ENCODE measurements around the gene KIF3A. TPM values are rescaled to one million over a fixed set of nuclear protein-coding genes. Genes with fewer than 3 reads are reported as not detected.

The KIF3A gene
- total and polyA plus RNA-seq, 4 experiments from 2014 or later: 9.7 to 25.9 (median 18.5) TPM

DNA sequence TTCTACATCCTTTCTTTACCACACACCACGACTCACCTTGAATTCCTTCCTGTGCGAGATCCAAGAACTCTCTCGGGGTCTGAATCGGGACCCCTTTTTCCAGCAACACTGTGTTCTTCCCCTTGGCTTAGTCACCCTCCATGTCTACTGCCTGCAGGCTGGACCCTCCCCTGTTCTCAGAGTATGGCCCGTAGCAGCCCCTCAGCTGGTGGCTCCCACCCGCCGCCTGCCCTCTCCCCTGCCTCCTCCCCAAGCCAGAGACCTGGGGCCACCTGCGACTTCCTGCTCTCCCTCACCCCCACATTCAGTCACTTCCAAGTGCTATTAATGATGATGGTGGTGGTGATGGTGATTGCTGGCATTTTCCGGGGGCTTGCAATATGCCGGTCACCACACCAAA is 70.0 kb downstream of the KIF3A start:
- H3K4me1 Mint-ChIP-seq: peaks cover 11 to 19% (median 15%) of the 10 kb centered on the region in 4 donors
- no peaks in the 10 kb centered on the region for H3K36me3 Mint-ChIP-seq
- ChIA-PET CTCF (ENCODE audit: partially characterized antibody) (no interaction called here), POLR2A (ENCODE audit: partially characterized antibody) (no interaction called here)
- intact Hi-C loops (cut with micrococcal nuclease): no loop called here
- no peaks in the 10 kb centered on the region for H3K9me3 Mint-ChIP-seq
- no peak overlapping the region for H3K27ac ChIP-seq (ENCODE audit: low read depth, low read length)
- no peak overlapping the region for H3K4me3 Mint-ChIP-seq
- H3K27ac Mint-ChIP-seq: no peak overlapping the region
- DNase-seq: no peak
- peaks cover 21% of the 10 kb centered on the region for H3K4me1 ChIP-seq (ENCODE audit: insufficient read depth, low read length)
- no peaks in the 10 kb centered on the region for H3K36me3 ChIP-seq (ENCODE audit: insufficient read depth, low read length)
- no peaks in the 10 kb centered on the region for H3K27me3 ChIP-seq (ENCODE audit: insufficient read depth, low read length)
- H3K27me3 Mint-ChIP-seq: peaks cover 1 to 2% of the 10 kb centered on the region in 2 donors
- H3K4me3 ChIP-seq (ENCODE audit: low read length in 2 of 2): no peak overlapping the region
- H3K9me3 ChIP-seq (ENCODE audit: control insufficient read depth in 1 of 2, low read length in 2 of 2): no peaks in the 10 kb centered on the region

DNA sequence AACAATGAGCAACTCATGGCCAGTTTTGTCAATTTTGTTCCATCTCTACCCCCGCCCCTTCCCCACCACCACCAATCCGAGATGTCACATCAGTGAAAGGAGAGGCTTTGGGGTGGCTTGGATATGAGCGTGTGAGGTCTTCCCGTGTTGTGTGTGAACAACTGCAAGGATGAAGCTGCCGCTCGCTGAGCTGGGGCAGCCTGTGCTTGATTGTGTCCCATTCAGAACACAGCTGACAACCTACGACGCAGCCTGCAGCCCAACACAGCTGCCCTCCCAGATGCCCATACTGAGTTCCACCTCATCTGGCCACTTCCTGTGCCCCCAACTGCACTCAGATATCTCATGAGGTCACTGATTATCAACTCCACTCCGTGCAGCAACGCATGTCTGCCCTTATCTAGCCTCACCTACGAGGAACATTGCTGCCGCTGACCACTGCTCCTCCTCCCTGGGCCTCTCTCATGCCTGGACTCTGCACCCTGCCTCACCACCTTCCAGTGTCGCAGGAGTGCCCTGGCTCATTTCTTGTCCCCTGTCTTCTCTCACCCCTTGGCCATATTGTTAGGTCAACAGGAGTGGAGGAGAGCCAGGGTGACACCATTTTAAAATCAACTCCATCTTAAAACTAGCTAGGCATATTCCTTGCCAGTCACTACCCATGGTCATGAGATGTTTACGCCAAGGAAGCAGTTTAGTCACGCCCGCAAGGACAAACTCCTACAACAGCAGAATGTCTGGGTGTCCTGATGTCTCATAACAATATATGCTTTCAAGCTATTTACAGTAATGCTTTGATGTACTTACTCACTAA is 70.8 kb downstream of the KIF3A start:
- Histone ChIP-seq H3K4me3 (ENCODE audit: low read length in 2 of 2) (no peak overlapping the region), H3K27ac (ENCODE audit: low read depth, low read length) (no peak overlapping the region), H3K4me1 (ENCODE audit: insufficient read depth, low read length) (peaks cover 22% of the 10 kb centered on the region), H3K27me3 (ENCODE audit: insufficient read depth, low read length) (no peaks in the 10 kb centered on the region), H3K36me3 (ENCODE audit: insufficient read depth, low read length) (no peaks in the 10 kb centered on the region), H3K9me3 (ENCODE audit: control insufficient read depth in 1 of 2, low read length in 2 of 2) (no peaks in the 10 kb centered on the region)
- H3K27me3 Mint-ChIP-seq: peaks cover 1 to 2% of the 10 kb centered on the region in 2 donors
- peaks cover 11 to 19% (median 15%) of the 10 kb centered on the region in 4 donors for H3K4me1 Mint-ChIP-seq
- POLR2A ChIA-PET (ENCODE audit: partially characterized antibody): no interaction called here
- DNase-seq: no peak
- intact Hi-C loops (cut with micrococcal nuclease): no loop called here
- peak overlapping the region in 1 of 7 donors; percentile 68 for H3K27ac Mint-ChIP-seq
- CTCF ChIA-PET (ENCODE audit: partially characterized antibody): no interaction called here
- H3K36me3 Mint-ChIP-seq: no peaks in the 10 kb centered on the region
- H3K9me3 Mint-ChIP-seq: no peaks in the 10 kb centered on the region
- no peak overlapping the region for H3K4me3 Mint-ChIP-seq

GRCh38 chr5:132665574-132666080 is 71.7 kb downstream of the KIF3A start:
- Mint-ChIP-seq H3K4me3 (no peak overlapping the region), H3K27ac (peak overlapping the region in 1 of 7 donors; percentile 60), H3K27me3 (peaks cover 1 to 2% of the 10 kb centered on the region in 2 donors), H3K4me1 (peaks cover 11 to 19% (median 15%) of the 10 kb centered on the region in 4 donors), H3K36me3 (no peaks in the 10 kb centered on the region), H3K9me3 (no peaks in the 10 kb centered on the region)
- Histone ChIP-seq H3K9me3 (ENCODE audit: control insufficient read depth in 1 of 2, low read length in 2 of 2) (no peaks in the 10 kb centered on the region), H3K4me3 (ENCODE audit: low read length in 2 of 2) (no peak overlapping the region), H3K4me1 (ENCODE audit: insufficient read depth, low read length) (peaks cover 22% of the 10 kb centered on the region), H3K36me3 (ENCODE audit: insufficient read depth, low read length) (no peaks in the 10 kb centered on the region), H3K27ac (ENCODE audit: low read depth, low read length) (no peak overlapping the region), H3K27me3 (ENCODE audit: insufficient read depth, low read length) (no peaks in the 10 kb centered on the region)
- ChIA-PET CTCF (ENCODE audit: partially characterized antibody) (no interaction called here), POLR2A (ENCODE audit: partially characterized antibody) (no interaction called here)
- DNase-seq: no peak
- intact Hi-C loops (cut with micrococcal nuclease): no loop called here

- POLR2A ChIA-PET (ENCODE audit: partially characterized antibody): no interaction called here
- Mint-ChIP-seq H3K27me3 (peaks cover 0 to 2% of the 10 kb centered on the region in 2 donors), H3K4me1 (peaks cover 11 to 19% (median 15%) of the 10 kb centered on the region in 4 donors), H3K9me3 (no peaks in the 10 kb centered on the region), H3K27ac (peak overlapping the region in 1 of 7 donors; percentile 28), H3K4me3 (no peak overlapping the region), H3K36me3 (no peaks in the 10 kb centered on the region)
- CTCF ChIA-PET (ENCODE audit: partially characterized antibody): no interaction called here
- H3K9me3 ChIP-seq (ENCODE audit: control insufficient read depth in 1 of 2, low read length in 2 of 2): no peaks in the 10 kb centered on the region
- intact Hi-C loops (cut with micrococcal nuclease): no loop called here
- DNase-seq: no peak
- H3K27me3 ChIP-seq (ENCODE audit: insufficient read depth, low read length): no peaks in the 10 kb centered on the region
- H3K4me3 ChIP-seq (ENCODE audit: low read length in 2 of 2): no peak overlapping the region
- peaks cover 22% of the 10 kb centered on the region for H3K4me1 ChIP-seq (ENCODE audit: insufficient read depth, low read length)
- no peaks in the 10 kb centered on the region for H3K36me3 ChIP-seq (ENCODE audit: insufficient read depth, low read length)
- H3K27ac ChIP-seq (ENCODE audit: low read depth, low read length): no peak overlapping the region
Measured at GRCh38 chr5:132664696-132665209, 72.6 kb downstream of the KIF3A start.

DNA sequence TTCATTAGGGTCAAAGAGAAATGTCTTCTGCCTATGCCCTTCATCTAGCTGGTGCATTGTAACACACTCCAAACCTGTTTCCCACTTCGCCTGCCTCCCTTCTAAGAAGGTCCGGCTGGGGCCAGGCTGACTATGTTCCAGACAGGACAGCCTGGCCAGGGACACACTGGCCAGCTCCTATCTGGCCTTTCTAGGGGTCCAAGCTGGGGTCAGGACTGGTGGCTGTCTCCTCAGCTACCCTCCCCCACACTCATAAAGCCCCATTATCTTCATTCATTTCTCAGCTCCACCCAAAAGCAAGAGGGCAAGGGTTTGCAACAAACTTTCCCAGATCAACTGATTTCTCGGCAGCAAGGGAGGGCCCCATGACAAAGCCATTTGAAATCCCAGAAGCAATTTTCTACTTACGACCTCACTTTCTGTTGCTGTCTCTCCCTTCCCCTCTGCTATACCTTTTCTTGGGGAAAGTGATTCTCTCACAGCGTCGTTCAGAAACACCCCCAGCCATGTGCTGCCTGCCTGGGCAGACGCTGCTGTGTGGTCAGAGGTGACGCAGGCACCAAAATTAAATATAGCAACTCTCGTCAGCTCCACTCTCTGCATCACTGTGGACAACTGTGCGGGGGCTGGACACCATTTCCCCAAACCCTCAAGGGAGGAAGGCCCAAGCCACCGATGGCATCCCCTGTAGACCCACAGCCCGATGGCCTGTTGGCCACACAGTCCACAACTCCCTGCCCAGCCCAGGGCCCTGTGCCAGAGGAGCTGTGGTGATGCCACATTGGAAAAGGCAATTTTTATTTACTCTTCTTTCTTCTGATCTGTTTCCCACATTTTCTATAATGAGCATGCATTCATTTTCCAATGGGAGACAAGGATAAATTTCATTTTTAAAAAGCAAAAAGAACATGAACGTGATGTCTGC is 73.3 kb downstream of the KIF3A start:
- CTCF ChIA-PET (ENCODE audit: partially characterized antibody): no interaction called here
- Mint-ChIP-seq H3K4me3 (peak overlapping the region in 2 of 8 donors; percentile 4 to 10), H3K36me3 (no peaks in the 10 kb centered on the region), H3K9me3 (no peaks in the 10 kb centered on the region), H3K27me3 (peaks cover 0 to 2% of the 10 kb centered on the region in 2 donors), H3K4me1 (peaks cover 11 to 19% (median 15%) of the 10 kb centered on the region in 4 donors), H3K27ac (peak overlapping the region; percentile 19 to 92 (median 60))
- peak overlapping the region; percentile 29 for H3K27ac ChIP-seq (ENCODE audit: low read depth, low read length)
- intact Hi-C loops (cut with micrococcal nuclease): no loop called here
- POLR2A ChIA-PET (ENCODE audit: partially characterized antibody): interaction anchor here (2.4 kb wide), 1 partner anchor 11 kb away, joined by 8 read pairs; no protein-coding TSS in a partner anchor
- H3K4me1 ChIP-seq (ENCODE audit: insufficient read depth, low read length): peaks cover 22% of the 10 kb centered on the region
- peak in 1 of 5 donors; percentile 9 for DNase-seq
- H3K36me3 ChIP-seq (ENCODE audit: insufficient read depth, low read length): no peaks in the 10 kb centered on the region
- no peaks in the 10 kb centered on the region for H3K9me3 ChIP-seq (ENCODE audit: control insufficient read depth in 1 of 2, low read length in 2 of 2)
- H3K27me3 ChIP-seq (ENCODE audit: insufficient read depth, low read length): no peaks in the 10 kb centered on the region
- H3K4me3 ChIP-seq (ENCODE audit: low read length in 2 of 2): no peak overlapping the region

GRCh38 chr5:132662925-132663770 is 74.2 kb downstream of the KIF3A start:
- intact Hi-C loops (cut with micrococcal nuclease): no loop called here
- H3K4me3 ChIP-seq (ENCODE audit: low read length in 2 of 2): no peak overlapping the region
- peak overlapping the region; percentile 17 to 81 (median 62) for H3K4me3 Mint-ChIP-seq
- H3K4me1 Mint-ChIP-seq: peaks cover 11 to 21% (median 16%) of the 10 kb centered on the region in 4 donors
- peak overlapping the region; percentile 80 to 92 (median 89) for H3K27ac Mint-ChIP-seq
- H3K27me3 ChIP-seq (ENCODE audit: insufficient read depth, low read length): no peaks in the 10 kb centered on the region
- H3K27ac ChIP-seq (ENCODE audit: low read depth, low read length): peak overlapping the region; percentile 29
- peak in 4 of 5 donors; percentile 26 to 53 (median 31) for DNase-seq
- H3K36me3 ChIP-seq (ENCODE audit: insufficient read depth, low read length): no peaks in the 10 kb centered on the region
- H3K4me1 ChIP-seq (ENCODE audit: insufficient read depth, low read length): peaks cover 22% of the 10 kb centered on the region
- POLR2A ChIA-PET (ENCODE audit: partially characterized antibody): interaction anchor here (2.4 kb wide), 1 partner anchor 12 kb away, joined by 8 read pairs; no protein-coding TSS in a partner anchor
- H3K36me3 Mint-ChIP-seq: no peaks in the 10 kb centered on the region
- H3K9me3 Mint-ChIP-seq: no peaks in the 10 kb centered on the region
- no peaks in the 10 kb centered on the region for H3K9me3 ChIP-seq (ENCODE audit: control insufficient read depth in 1 of 2, low read length in 2 of 2)
- peaks cover 0 to 6% of the 10 kb centered on the region in 2 donors for H3K27me3 Mint-ChIP-seq
- CTCF ChIA-PET (ENCODE audit: partially characterized antibody): no interaction called here

All from CD4-positive, alpha-beta memory T cell (primary cell).